H9 (cell line): ENCODE data around the gene SLC26A9. TPM values are rescaled to one million over a fixed set of nuclear protein-coding genes. Genes with fewer than 3 reads are reported as not detected.

Source experiments
- DNase-seq: peaks from one replicate; pipeline ENCODE4 v3.0.0-alpha.2; 2017
- H2AFZ ChIP-seq: one replicate; pipeline ENCODE4 v1.6.1; 2013; ENCODE audit warnings: mild to moderate bottlenecking, low read length, control low read depth, moderate library complexity
- H2AK5ac ChIP-seq: 2 replicates; pipeline ENCODE4 v1.6.1; 2013; ENCODE audit warnings: low read length, control low read depth, mixed read lengths; ENCODE audit not compliant: insufficient read length
- H2BK120ac ChIP-seq: one replicate; pipeline ENCODE4 v1.6.1; 2013; ENCODE audit warnings: low read depth, mild to moderate bottlenecking, low read length, control low read depth, inconsistent platforms; ENCODE audit not compliant: poor library complexity, severe bottlenecking
- H2BK12ac ChIP-seq: 2 replicates; pipeline ENCODE4 v1.6.1; 2013; ENCODE audit warnings: low read length, control low read depth, mixed read lengths, low read depth; ENCODE audit not compliant: insufficient read length
- H2BK15ac ChIP-seq: 2 replicates; pipeline ENCODE4 v1.6.1; 2013; ENCODE audit warnings: low read depth, low read length, control low read depth
- H2BK20ac ChIP-seq: one replicate; pipeline ENCODE4 v1.6.1; 2013; ENCODE audit warnings: low read depth, mild to moderate bottlenecking, low read length, control low read depth, inconsistent platforms; ENCODE audit not compliant: poor library complexity, severe bottlenecking
- H2BK5ac ChIP-seq: 2 replicates; pipeline ENCODE4 v1.6.1; 2013; ENCODE audit warnings: low read length, control low read depth, mixed read lengths; ENCODE audit not compliant: insufficient read length
- H3K14ac ChIP-seq: 2 replicates; pipeline ENCODE4 v1.6.1; 2013; ENCODE audit warnings: low read length, control low read depth; ENCODE audit not compliant: insufficient read depth
- H3K18ac ChIP-seq: 2 replicates; pipeline ENCODE4 v1.6.1; 2013; ENCODE audit warnings: low read depth, mild to moderate bottlenecking, mixed read lengths, low read length, control low read depth; ENCODE audit not compliant: insufficient read length
- H3K23ac ChIP-seq: 2 replicates; pipeline ENCODE4 v1.6.1; 2013; ENCODE audit warnings: low read length, control low read depth, mixed read lengths, low read depth; ENCODE audit not compliant: insufficient read length
- H3K23me2 ChIP-seq: 2 replicates; pipeline ENCODE4 v1.6.1; 2013; ENCODE audit warnings: low read depth, mild to moderate bottlenecking, mixed read lengths, low read length, control low read depth; ENCODE audit not compliant: insufficient read length, poor library complexity, severe bottlenecking
- H3K27ac ChIP-seq: 2 replicates; pipeline ENCODE4 v1.5.1; 2013; ENCODE audit warnings: low read length, control low read depth, mixed read lengths, low read depth; ENCODE audit not compliant: insufficient read length
- H3K27me3 ChIP-seq: 2 replicates; pipeline ENCODE4 v1.6.1; 2013; ENCODE audit warnings: low read length, control low read depth, inconsistent platforms; ENCODE audit not compliant: insufficient read depth
- H3K4ac ChIP-seq: 2 replicates; pipeline ENCODE4 v1.6.1; 2013; ENCODE audit warnings: low read depth, mild to moderate bottlenecking, control low read depth, inconsistent platforms, low read length, moderate library complexity
- H3K4me1 ChIP-seq: 2 replicates; pipeline ENCODE4 v1.6.1; 2013; ENCODE audit warnings: low read length, control low read depth, inconsistent platforms; ENCODE audit not compliant: insufficient read depth
- H3K4me2 ChIP-seq: 2 replicates; pipeline ENCODE4 v1.6.1; 2013; ENCODE audit warnings: low read length, control low read depth, mixed read lengths; ENCODE audit not compliant: insufficient read length, insufficient read depth
- H3K56ac ChIP-seq: 2 replicates; pipeline ENCODE4 v1.6.1; 2013; ENCODE audit warnings: low read depth, mild to moderate bottlenecking, mixed read lengths, low read length, control low read depth; ENCODE audit not compliant: insufficient read length
- H3K79me1 ChIP-seq: 2 replicates; pipeline ENCODE4 v1.6.1; 2013; ENCODE audit warnings: low read depth, mild to moderate bottlenecking, moderate library complexity, low read length, control low read depth, inconsistent platforms; ENCODE audit not compliant: insufficient read depth, poor library complexity, severe bottlenecking
- H3K79me2 ChIP-seq: 2 replicates; pipeline ENCODE4 v1.6.1; 2013; ENCODE audit warnings: low read length, control low read depth, inconsistent platforms; ENCODE audit not compliant: insufficient read depth
- H3K9ac ChIP-seq: 2 replicates; pipeline ENCODE4 v1.6.1; 2013; ENCODE audit warnings: low read length, control low read depth, mixed read lengths; ENCODE audit not compliant: insufficient read length; ENCODE audit errors: extremely low read depth
- H3K9me3 ChIP-seq: one replicate; pipeline ENCODE4 v1.6.1; 2013; ENCODE audit warnings: low read depth, low read length, inconsistent platforms; ENCODE audit not compliant: control insufficient read depth
- H3T11ph ChIP-seq: one replicate; pipeline ENCODE4 v1.6.1; 2013; ENCODE audit warnings: mild to moderate bottlenecking, low read length, control low read depth, inconsistent platforms
- H4K20me1 ChIP-seq: one replicate; pipeline ENCODE4 v1.6.1; 2013; ENCODE audit not compliant: control insufficient read depth, insufficient read length, insufficient read depth
- H4K5ac ChIP-seq: 2 replicates; pipeline ENCODE4 v1.6.1; 2013; ENCODE audit warnings: low read depth, mild to moderate bottlenecking, mixed read lengths, low read length, control low read depth; ENCODE audit not compliant: insufficient read length
- H4K8ac ChIP-seq: replicated peaks from 2 replicates; pipeline ENCODE4 v1.6.1; 2013; ENCODE audit warnings: low read length, control low read depth, mixed read lengths, low read depth; ENCODE audit not compliant: insufficient read length
- H4K91ac ChIP-seq: 2 replicates; pipeline ENCODE4 v1.6.1; 2013; ENCODE audit warnings: low read depth, mild to moderate bottlenecking, moderate library complexity, mixed read lengths, low read length, control low read depth; ENCODE audit not compliant: insufficient read length
- H3K27ac Mint-ChIP-seq, 3 experiments: 2 replicates in 2 of 3; 3 replicates in 1 of 3; pipeline ENCODE4 v1.8.0; 2020 to 2021; ENCODE audit warnings: mixed read lengths in 3 of 3, mild to moderate bottlenecking in 1 of 3, moderate library complexity in 1 of 3
- H3K27me3 Mint-ChIP-seq: 2 replicates; pipeline ENCODE4 v1.8.0; 2021; ENCODE audit warnings: low read depth, mild to moderate bottlenecking, moderate library complexity, mixed read lengths
- H3K36me3 Mint-ChIP-seq, 3 experiments: 2 replicates in 2 of 3; 3 replicates in 1 of 3; pipeline ENCODE4 v1.8.0; 2020 to 2021; ENCODE audit warnings: low read depth in 3 of 3, mixed read lengths in 3 of 3; ENCODE audit not compliant: insufficient read depth in 1 of 3
- H3K4me1 Mint-ChIP-seq, 2 experiments: 2 replicates each; pipeline ENCODE4 v1.8.0; 2020; ENCODE audit warnings: mixed read lengths in 2 of 2
- H3K4me3 Mint-ChIP-seq, 2 experiments: 2 replicates in 1 of 2; 3 replicates in 1 of 2; pipeline ENCODE4 v1.8.0; 2020 to 2021; ENCODE audit warnings: mild to moderate bottlenecking in 2 of 2, mixed read lengths in 2 of 2, moderate library complexity in 1 of 2
- H3K9me3 Mint-ChIP-seq, 2 experiments: 2 replicates in 1 of 2; 3 replicates in 1 of 2; pipeline ENCODE4 v1.8.0; 2020; ENCODE audit warnings: mild to moderate bottlenecking in 2 of 2, mixed read lengths in 2 of 2, moderate library complexity in 1 of 2
- WGBS: extraction: QIAGEN DNeasy Blood & Tissue Kit; methylation state at CpG from one replicate; pipeline ENCODE4 v1.1.7; 2013; ENCODE audit warnings: missing lambda C conversion rate, low lambda C conversion rate, mixed read lengths; ENCODE audit not compliant: insufficient read length; ENCODE audit errors: extremely low coverage; 5-methylcytosine and 5-hydroxymethylcytosine counted together
- total RNA-seq: library from RNA; stranded (reverse); gene quantifications from 2 replicates; pipeline ENCODE4 v1.2.1, GENCODE V29; 2021
- TF ChIP-seq, protein P1 (sequence below): fragments of 200-600 bp; sonication (generic); conservative IDR thresholded peaks from 3 replicates; pipeline ENCODE4 v1.8.0; 2021; ENCODE audit warnings: antibody characterized with exemption, mild to moderate bottlenecking

SLC26A9 gene
- total RNA-seq, 1 experiment from 2014 or later = not detected

DNA sequence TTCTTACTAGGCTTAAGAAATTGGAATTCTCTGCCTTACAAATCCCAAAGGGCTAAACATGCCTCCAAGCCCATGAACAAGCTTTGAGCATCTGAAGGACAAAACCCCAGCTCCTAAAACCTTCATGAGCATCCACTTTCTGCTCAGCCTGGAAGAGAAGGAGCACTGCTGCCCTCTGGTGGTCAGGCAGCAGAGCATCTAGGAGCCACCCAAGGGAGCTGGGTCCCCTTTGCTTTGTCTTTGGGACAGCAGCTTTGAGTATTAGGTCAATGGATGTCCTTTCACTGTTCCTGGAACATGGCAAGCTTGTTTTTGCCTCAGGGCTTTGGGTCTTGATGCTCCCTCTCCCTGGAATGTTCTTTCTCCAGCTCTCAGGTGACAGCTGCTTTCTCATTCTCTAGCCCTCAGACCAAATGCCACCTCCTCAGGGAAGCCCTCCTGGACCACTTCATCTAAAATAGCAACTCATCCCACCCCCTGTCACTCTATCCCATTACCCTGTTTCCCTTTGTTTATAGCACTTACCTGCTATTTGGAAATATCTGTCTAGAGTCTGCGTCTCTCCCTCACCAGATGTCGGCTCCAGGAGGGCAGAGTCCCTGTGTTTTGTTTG is 34.3 kb upstream of the SLC26A9 start:
- no peak overlapping the region for H4K91ac ChIP-seq
- no peaks in the 10 kb centered on the region for H3K9me3 ChIP-seq
- Mint-ChIP-seq H3K27ac (no peak overlapping the region), H3K4me3 (no peak overlapping the region), H3K4me1 (peaks cover 0 to 8% of the 10 kb centered on the region in 2 experiments; a peak in 2 of 4 replicates), H3K27me3 (peaks cover 2% of the 10 kb centered on the region; the same call in 1 of the 2 replicates), H3K9me3 (peaks cover 4 to 16% of the 10 kb centered on the region in 2 experiments; a peak in 3 of 5 replicates), H3K36me3 (peaks cover 0 to 1% (median 0%) of the 10 kb centered on the region in 3 experiments; a peak in 3 of 7 replicates)
- H2AFZ ChIP-seq = no peak overlapping the region
- no peak overlapping the region for H2BK15ac ChIP-seq
- H4K20me1 ChIP-seq = peaks cover 3% of the 10 kb centered on the region
- H3K4me1 ChIP-seq = no peaks in the 10 kb centered on the region
- peak; percentile 79 for DNase-seq
- no peaks in the 10 kb centered on the region for H3K23me2 ChIP-seq
- H3K4ac ChIP-seq = no peak overlapping the region
- TF ChIP-seq, protein P1, sequence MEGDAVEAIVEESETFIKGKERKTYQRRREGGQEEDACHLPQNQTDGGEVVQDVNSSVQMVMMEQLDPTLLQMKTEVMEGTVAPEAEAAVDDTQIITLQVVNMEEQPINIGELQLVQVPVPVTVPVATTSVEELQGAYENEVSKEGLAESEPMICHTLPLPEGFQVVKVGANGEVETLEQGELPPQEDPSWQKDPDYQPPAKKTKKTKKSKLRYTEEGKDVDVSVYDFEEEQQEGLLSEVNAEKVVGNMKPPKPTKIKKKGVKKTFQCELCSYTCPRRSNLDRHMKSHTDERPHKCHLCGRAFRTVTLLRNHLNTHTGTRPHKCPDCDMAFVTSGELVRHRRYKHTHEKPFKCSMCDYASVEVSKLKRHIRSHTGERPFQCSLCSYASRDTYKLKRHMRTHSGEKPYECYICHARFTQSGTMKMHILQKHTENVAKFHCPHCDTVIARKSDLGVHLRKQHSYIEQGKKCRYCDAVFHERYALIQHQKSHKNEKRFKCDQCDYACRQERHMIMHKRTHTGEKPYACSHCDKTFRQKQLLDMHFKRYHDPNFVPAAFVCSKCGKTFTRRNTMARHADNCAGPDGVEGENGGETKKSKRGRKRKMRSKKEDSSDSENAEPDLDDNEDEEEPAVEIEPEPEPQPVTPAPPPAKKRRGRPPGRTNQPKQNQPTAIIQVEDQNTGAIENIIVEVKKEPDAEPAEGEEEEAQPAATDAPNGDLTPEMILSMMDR = peak; percentile 99
- no peak overlapping the region for H3T11ph ChIP-seq
- WGBS = no CpG with 5 or more reads among the region's 2 CpGs
- H3K79me2 ChIP-seq = no peaks in the 10 kb centered on the region
- H3K14ac ChIP-seq = no peak overlapping the region
- no peak overlapping the region for H3K23ac ChIP-seq
- H4K5ac ChIP-seq = no peak overlapping the region
- no peaks in the 10 kb centered on the region for H3K27me3 ChIP-seq
- no peak overlapping the region for H3K56ac ChIP-seq
- H3K27ac ChIP-seq = no peak overlapping the region
- H2BK5ac ChIP-seq = no peak overlapping the region
- H4K8ac ChIP-seq = no peak overlapping the region
- H3K79me1 ChIP-seq = no peaks in the 10 kb centered on the region
- no peak overlapping the region for H3K4me2 ChIP-seq
- H2AK5ac ChIP-seq = no peak overlapping the region
- H2BK20ac ChIP-seq = no peak overlapping the region
- no peak overlapping the region for H2BK120ac ChIP-seq
- H2BK12ac ChIP-seq = no peak overlapping the region
- no peak overlapping the region for H3K9ac ChIP-seq
- H3K18ac ChIP-seq = no peak overlapping the region
